HepG2 (cell line): ENCODE data around the gene CHEK2. TPM values are rescaled to one million over a fixed set of nuclear protein-coding genes. Genes with fewer than 3 reads are reported as not detected.
A peak's percentile ranks its signal among the peaks of the same experiment; 100 is the strongest.

ENCODE experiments used
- ATM ChIP-seq: fragments of 450-650 bp; IDR thresholded peaks from 2 replicates; pipeline ENCODE4 v1.7.1; 2017; ENCODE audit warnings: mild to moderate bottlenecking, borderline replicate concordance
- GZF1 ChIP-seq: sonication (generic); formaldehyde crosslinking; IDR thresholded peaks from 2 replicates; pipeline ENCODE4 v1.5.1; 2020; ENCODE audit warnings: mild to moderate bottlenecking, missing genetic modification reagents
- RCOR2 ChIP-seq: IDR thresholded peaks from 2 replicates; pipeline ENCODE4 v1.6.1; 2016; ENCODE audit warnings: missing biosample characterization, missing genetic modification reagents
- SMYD3 ChIP-seq: sonication (generic); formaldehyde crosslinking; IDR thresholded peaks from 2 replicates; pipeline ENCODE4 v1.8.1; 2023; ENCODE audit warnings: mild to moderate bottlenecking, missing genetic modification reagents
- SOX6 ChIP-seq, 2 experiments: fragments of 450-650 bp in 1 of 2; sonication (generic) in 1 of 2; formaldehyde crosslinking in 1 of 2; IDR thresholded peaks; 2 replicates each; pipeline versions ENCODE4 v1.4.0 to v1.6.1; 2017 to 2020; ENCODE audit warnings: antibody characterized with exemption in 1 of 2, mild to moderate bottlenecking in 1 of 2, missing genetic modification reagents in 1 of 2
- TBP ChIP-seq: sonication (generic); formaldehyde crosslinking; IDR thresholded peaks from 2 replicates; pipeline ENCODE4 v1.5.0; 2020; ENCODE audit warnings: missing genetic modification reagents
- THAP9 ChIP-seq: sonication (generic); formaldehyde crosslinking; IDR thresholded peaks from 2 replicates; pipeline ENCODE4; 2020; ENCODE audit warnings: missing genetic modification reagents, mild to moderate bottlenecking, borderline replicate concordance
- ZNF136 ChIP-seq: sonication (generic); formaldehyde crosslinking; IDR thresholded peaks from 2 replicates; pipeline ENCODE4 v1.8.1; 2022; ENCODE audit warnings: low read depth, mild to moderate bottlenecking, moderate library complexity, missing genetic modification reagents
- ZNF260 ChIP-seq: sonication (generic); formaldehyde crosslinking; IDR thresholded peaks from 2 replicates; pipeline ENCODE4 v1.4.0; 2020; ENCODE audit warnings: missing genetic modification reagents, low read depth, mild to moderate bottlenecking, borderline replicate concordance
- ZNF274 ChIP-seq: sonication (generic); formaldehyde crosslinking; IDR thresholded peaks from 2 replicates; pipeline ENCODE4 v1.5.1; 2020; ENCODE audit warnings: mild to moderate bottlenecking, missing genetic modification reagents
- ZNF510 ChIP-seq: sonication (generic); formaldehyde crosslinking; IDR thresholded peaks from 2 replicates; pipeline ENCODE4 v1.4.0; 2020; ENCODE audit warnings: low read depth, mild to moderate bottlenecking, missing genetic modification reagents
- ZNF607 ChIP-seq: sonication (generic); formaldehyde crosslinking; IDR thresholded peaks from 2 replicates; pipeline ENCODE4 v1.5.1; 2020; ENCODE audit warnings: missing genetic modification reagents, mild to moderate bottlenecking, borderline replicate concordance
- ZNF83 ChIP-seq: sonication (generic); formaldehyde crosslinking; IDR thresholded peaks from 2 replicates; pipeline ENCODE4 v1.4.0; 2020; ENCODE audit warnings: missing genetic modification reagents, mild to moderate bottlenecking, borderline replicate concordance
- ZSCAN20 ChIP-seq: sonication (generic); formaldehyde crosslinking; IDR thresholded peaks from 2 replicates; pipeline ENCODE4 v1.4.0; 2020; ENCODE audit warnings: missing genetic modification reagents, mild to moderate bottlenecking, borderline replicate concordance
- polyA plus RNA-seq, 8 experiments: library from polyadenylated mRNA; depleted of rRNA in 3 of 8; stranded (reverse) in 7 of 8; unstranded in 1 of 8; fragments of >200 nt; fragmentation: Illumina TruSeq in 4 of 8; extraction: Trizol in 4 of 8; gene quantifications; 2 replicates each; pipeline versions ENCODE4 v1.2.1 to v1.2.3, GENCODE V29; 2011 to 2016; ENCODE audit warnings: low read depth in 4 of 8, missing spikeins in 1 of 8, mixed read lengths in 1 of 8; ENCODE audit not compliant: insufficient read depth in 1 of 8
- total RNA-seq, 5 experiments: library from RNA; depleted of rRNA; stranded (reverse); fragments of >200 nt; fragmentation: Illumina TruSeq; extraction: Trizol; gene quantifications; 2 replicates each; pipeline ENCODE4 v1.2.3, GENCODE V29; 2016; ENCODE audit warnings: low read depth in 1 of 5
- TF ChIP-seq, protein P1 (sequence below): sonication (generic); formaldehyde crosslinking; IDR thresholded peaks from 2 replicates; pipeline ENCODE4 v1.4.0; 2020; ENCODE audit warnings: mild to moderate bottlenecking, missing genetic modification reagents
- TF ChIP-seq, protein P2 (sequence below), 2 experiments: sonication (generic) in 1 of 2; formaldehyde crosslinking in 1 of 2; IDR thresholded peaks; 2 replicates each; pipeline versions ENCODE4 v1.5.1 to v1.6.1; 2011 to 2020; ENCODE audit warnings: borderline replicate concordance in 1 of 2, low read depth in 1 of 2, low read length in 1 of 2, mild to moderate bottlenecking in 1 of 2, missing genetic modification reagents in 1 of 2, moderate library complexity in 1 of 2

Gene CHEK2
- total and polyA plus RNA-seq, 2 of the 13 experiments (the other 11 are each of a cell fraction or from before 2014, with no cell fraction given), result 27.0 to 40.5 TPM

DNA sequence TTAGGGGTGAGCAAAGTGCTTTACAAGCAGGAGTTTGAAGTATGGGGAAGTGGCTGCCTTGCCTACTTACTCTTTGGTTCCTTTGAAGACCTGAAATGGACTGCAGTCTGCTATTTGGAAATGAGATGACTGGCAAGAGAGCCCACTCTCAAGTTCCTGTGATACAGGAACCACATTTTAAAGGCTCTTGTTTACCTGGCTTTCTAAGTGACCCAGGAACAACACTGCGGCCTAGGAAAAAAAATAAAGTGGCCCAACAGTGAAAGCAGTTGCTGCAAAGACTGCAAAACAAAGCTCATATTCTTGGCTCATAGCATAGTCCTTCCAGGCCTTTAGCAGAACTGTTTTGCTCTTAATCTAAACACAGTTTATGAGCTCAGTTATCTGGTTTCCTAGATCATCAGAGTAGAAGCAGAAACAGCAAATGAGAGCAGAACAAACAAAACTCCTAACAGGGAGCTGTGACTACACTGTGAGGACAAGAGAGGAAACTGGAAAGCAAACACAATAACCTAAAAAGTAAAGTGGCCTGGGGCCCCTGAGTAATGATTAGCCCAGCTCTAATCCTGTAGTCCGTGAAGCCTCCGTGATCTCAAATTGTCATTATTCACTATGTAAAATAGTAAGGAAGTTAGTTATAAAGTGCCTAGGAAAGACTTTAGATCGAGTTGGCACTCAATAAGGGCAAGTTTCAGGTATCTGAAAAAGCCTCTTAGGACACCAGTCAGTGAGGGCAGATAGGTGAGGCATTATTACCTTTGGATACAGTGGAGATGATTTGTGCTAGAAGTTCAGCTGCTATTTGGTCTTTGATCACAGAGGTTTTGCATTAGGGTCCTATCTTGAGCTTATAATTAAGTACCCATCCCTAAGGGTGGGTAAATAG lies 42.4 kb upstream of the CHEK2 start (continued):
- TF ChIP-seq GZF1, result no peak
- TF ChIP-seq ZNF83, result no peak
- no peak for TF ChIP-seq TBP (CRISPR knock-in tag)
- TF ChIP-seq RCOR2 (CRISPR knock-in tag), result peak; percentile 65; the same call in 1 of the 2 replicates
- TF ChIP-seq ZSCAN20 (CRISPR knock-in tag), result no peak
- TF ChIP-seq SOX6 (IDR thresholded peaks at IDR 0.05), result no peak
- TF ChIP-seq SOX6 (CRISPR knock-in tag; IDR thresholded peaks at IDR 0.05), result peak; percentile 94
- TF ChIP-seq, protein P1, sequence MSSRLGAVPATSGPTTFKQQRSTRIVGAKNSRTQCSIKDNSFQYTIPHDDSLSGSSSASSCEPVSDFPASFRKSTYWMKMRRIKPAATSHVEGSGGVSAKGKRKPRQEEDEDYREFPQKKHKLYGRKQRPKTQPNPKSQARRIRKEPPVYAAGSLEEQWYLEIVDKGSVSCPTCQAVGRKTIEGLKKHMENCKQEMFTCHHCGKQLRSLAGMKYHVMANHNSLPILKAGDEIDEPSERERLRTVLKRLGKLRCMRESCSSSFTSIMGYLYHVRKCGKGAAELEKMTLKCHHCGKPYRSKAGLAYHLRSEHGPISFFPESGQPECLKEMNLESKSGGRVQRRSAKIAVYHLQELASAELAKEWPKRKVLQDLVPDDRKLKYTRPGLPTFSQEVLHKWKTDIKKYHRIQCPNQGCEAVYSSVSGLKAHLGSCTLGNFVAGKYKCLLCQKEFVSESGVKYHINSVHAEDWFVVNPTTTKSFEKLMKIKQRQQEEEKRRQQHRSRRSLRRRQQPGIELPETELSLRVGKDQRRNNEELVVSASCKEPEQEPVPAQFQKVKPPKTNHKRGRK (CRISPR knock-in tag), result no peak
- TF ChIP-seq, protein P2, sequence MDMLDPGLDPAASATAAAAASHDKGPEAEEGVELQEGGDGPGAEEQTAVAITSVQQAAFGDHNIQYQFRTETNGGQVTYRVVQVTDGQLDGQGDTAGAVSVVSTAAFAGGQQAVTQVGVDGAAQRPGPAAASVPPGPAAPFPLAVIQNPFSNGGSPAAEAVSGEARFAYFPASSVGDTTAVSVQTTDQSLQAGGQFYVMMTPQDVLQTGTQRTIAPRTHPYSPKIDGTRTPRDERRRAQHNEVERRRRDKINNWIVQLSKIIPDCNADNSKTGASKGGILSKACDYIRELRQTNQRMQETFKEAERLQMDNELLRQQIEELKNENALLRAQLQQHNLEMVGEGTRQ (IDR thresholded peaks at IDR 0.05; ENCODE audit: low read depth, low read length), result no peak
- TF ChIP-seq, protein P2 (CRISPR knock-in tag; IDR thresholded peaks at IDR 0.05; ENCODE audit: borderline replicate concordance), result no peak
- no peak for TF ChIP-seq ZNF607 (CRISPR knock-in tag)
- TF ChIP-seq ZNF510 (CRISPR knock-in tag), result no peak
- TF ChIP-seq ZNF136 (CRISPR knock-in tag), result 0 out of 2 replicates have a peak, but pooled peaks have one; percentile 46
- no peak for TF ChIP-seq SMYD3 (CRISPR knock-in tag)
- no peak for TF ChIP-seq ATM
- no peak for TF ChIP-seq THAP9 (CRISPR knock-in tag)
- TF ChIP-seq ZNF260, result no peak
- TF ChIP-seq ZNF274, result no peak
